Measurements from ENCODE around the gene H3-3A.

DNA sequence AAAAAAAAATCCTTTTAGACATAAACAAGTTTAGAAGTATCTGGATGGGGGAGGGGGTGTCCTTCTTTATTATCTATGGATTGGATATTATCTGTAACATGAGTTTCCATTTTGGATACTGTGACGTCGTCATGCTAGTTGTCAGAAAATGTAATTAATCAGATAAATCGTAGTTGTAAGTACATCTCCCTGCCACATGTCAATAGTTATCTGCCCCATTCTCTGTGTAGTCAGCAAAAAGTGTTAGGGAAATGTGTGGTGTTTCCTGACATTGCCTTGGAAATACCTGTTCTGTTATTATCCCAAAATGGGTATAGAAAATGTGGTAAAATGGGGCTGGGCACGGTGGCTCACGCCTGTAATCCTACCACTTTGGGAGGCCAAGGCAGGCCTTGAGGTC is 38.8 kb upstream of the H3-3A start:
- TF ChIP-seq, protein P1, sequence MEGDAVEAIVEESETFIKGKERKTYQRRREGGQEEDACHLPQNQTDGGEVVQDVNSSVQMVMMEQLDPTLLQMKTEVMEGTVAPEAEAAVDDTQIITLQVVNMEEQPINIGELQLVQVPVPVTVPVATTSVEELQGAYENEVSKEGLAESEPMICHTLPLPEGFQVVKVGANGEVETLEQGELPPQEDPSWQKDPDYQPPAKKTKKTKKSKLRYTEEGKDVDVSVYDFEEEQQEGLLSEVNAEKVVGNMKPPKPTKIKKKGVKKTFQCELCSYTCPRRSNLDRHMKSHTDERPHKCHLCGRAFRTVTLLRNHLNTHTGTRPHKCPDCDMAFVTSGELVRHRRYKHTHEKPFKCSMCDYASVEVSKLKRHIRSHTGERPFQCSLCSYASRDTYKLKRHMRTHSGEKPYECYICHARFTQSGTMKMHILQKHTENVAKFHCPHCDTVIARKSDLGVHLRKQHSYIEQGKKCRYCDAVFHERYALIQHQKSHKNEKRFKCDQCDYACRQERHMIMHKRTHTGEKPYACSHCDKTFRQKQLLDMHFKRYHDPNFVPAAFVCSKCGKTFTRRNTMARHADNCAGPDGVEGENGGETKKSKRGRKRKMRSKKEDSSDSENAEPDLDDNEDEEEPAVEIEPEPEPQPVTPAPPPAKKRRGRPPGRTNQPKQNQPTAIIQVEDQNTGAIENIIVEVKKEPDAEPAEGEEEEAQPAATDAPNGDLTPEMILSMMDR (IDR thresholded peaks at IDR 0.05), result no peak
- TF ChIP-seq POLR2A (IDR thresholded peaks at IDR 0.05), result no peak
